Esophagus squamous epithelium (tissue), 4 donors: ENCODE measurements around the gene RANBP3L.
"Not testable (repeated sequence)": the region's sequence is repeated elsewhere in the genome, so short reads cannot be mapped to it uniquely, and the experiment has no call there.

Experiments
- POLR2A ChIP-seq, 4 donors: fragments of 450-650 bp; IDR thresholded peaks; one replicate each; pipeline ENCODE4 v1.6.1; 2017; ENCODE audit warnings: antibody characterized with exemption in 4 of 4, mild to moderate bottlenecking in 4 of 4, moderate library complexity in 3 of 4
- TF ChIP-seq, protein P1 (sequence below), 6 experiments: fragments of 450-650 bp in 4 of 6; fragments of 200-600 bp in 2 of 6; sonication (generic) in 2 of 6; IDR thresholded peaks; one replicate each; pipeline ENCODE4 v1.5.1; 2016 to 2019; ENCODE audit warnings: antibody characterized with exemption in 6 of 6, mild to moderate bottlenecking in 4 of 6, moderate library complexity in 4 of 6

DNA sequence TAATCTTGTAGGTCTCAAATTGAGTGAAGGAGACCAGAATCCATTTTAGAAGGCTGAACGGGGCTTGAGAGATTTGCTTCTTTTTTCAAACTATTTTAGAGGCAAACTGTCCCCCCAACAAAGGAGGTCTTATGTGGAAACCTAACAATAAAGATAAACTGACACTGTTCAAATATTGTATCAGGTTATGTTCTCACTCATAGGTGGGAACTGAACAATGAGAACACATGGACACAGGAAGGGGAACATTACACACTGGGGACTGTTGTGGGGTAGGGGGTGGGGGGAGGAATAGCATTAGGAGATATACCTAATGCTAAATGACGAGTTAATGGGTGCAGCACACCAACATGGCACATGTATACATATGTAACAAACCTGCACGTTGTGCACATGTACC is 102.9 kb downstream of the RANBP3L start:
- TF ChIP-seq, protein P1, sequence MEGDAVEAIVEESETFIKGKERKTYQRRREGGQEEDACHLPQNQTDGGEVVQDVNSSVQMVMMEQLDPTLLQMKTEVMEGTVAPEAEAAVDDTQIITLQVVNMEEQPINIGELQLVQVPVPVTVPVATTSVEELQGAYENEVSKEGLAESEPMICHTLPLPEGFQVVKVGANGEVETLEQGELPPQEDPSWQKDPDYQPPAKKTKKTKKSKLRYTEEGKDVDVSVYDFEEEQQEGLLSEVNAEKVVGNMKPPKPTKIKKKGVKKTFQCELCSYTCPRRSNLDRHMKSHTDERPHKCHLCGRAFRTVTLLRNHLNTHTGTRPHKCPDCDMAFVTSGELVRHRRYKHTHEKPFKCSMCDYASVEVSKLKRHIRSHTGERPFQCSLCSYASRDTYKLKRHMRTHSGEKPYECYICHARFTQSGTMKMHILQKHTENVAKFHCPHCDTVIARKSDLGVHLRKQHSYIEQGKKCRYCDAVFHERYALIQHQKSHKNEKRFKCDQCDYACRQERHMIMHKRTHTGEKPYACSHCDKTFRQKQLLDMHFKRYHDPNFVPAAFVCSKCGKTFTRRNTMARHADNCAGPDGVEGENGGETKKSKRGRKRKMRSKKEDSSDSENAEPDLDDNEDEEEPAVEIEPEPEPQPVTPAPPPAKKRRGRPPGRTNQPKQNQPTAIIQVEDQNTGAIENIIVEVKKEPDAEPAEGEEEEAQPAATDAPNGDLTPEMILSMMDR (IDR thresholded peaks at IDR 0.05): not testable (repeated sequence)
- not testable (repeated sequence) for TF ChIP-seq POLR2A (IDR thresholded peaks at IDR 0.05)
